Activated T-cell treated with anti-CD3 and anti-CD28 coated beads, Interleukin-2, amount 50 U/mL, for 1 hour (primary cell): ENCODE data around the gene AFDN.
"Not testable (repeated sequence)": the region's sequence is repeated elsewhere in the genome, so short reads cannot be mapped to it uniquely, and the experiment has no call there.

Source experiments
- DNase-seq: peaks from one replicate; pipeline ENCODE4 v3.0.0-alpha.2; 2020

Gene AFDN

DNA sequence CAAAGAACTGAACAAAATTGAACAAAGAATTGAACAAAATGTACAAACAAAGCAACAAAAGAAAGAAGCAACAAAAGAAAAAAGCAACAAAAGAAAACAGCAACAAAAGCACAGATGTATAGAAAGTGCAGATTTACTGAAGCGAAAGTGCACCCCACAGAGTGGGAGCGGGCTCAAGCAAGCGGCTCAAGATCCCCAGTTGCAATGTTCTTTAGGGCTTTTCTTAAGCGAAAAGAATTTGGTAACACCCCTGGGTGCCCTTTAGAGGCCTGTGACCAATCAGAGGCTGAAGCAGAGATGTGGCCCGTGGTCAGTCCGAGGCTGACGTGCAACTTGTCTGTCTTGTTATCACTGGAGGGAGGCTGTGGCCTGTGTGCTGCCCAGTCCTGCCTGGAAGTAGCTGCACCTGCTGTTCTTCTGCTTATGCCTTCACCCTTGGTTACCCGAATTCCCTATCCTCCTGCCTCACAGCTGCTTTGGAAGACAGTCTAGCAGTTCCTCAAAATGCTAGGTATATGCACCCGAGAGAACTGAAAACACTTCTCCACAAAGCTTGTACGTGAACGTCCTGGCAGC, 157.5 kb downstream of the AFDN start:
- DNase-seq, result no peak

DNA sequence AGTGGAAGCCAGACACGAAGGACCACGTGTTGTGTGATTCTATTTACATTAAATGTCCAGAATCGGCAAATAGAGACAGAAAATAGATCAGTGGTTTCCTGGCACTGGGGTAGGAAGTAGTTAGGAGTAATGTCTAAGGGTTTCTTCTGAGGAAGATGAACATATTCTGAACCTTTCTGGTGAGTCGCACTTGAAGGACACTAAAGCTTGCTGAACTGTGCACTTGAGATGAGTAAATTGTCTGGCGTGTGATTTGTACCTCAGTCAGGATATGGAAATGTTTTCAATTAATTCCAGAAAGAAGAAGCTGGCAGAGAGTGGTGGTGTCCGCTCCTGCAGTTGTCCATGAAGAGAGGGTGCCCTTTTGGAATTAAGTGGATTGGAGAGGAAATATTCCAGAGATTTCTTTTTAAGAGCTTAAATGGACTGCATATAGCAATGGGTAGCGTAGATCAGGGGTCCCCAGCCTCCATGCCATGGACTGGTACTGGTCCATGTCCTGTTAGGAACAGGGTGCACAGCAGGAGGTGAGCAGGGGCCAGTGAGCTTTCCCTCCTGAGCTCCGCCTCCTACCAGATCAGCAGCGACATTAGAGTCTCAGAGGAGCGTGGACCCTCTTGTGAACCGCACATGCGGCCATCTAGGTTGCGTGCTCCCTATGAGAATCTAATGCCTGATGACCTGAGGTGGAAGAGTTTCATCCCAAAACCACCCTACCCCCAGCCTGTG, 158.3 kb downstream of the AFDN start:
- no peak for DNase-seq

DNA sequence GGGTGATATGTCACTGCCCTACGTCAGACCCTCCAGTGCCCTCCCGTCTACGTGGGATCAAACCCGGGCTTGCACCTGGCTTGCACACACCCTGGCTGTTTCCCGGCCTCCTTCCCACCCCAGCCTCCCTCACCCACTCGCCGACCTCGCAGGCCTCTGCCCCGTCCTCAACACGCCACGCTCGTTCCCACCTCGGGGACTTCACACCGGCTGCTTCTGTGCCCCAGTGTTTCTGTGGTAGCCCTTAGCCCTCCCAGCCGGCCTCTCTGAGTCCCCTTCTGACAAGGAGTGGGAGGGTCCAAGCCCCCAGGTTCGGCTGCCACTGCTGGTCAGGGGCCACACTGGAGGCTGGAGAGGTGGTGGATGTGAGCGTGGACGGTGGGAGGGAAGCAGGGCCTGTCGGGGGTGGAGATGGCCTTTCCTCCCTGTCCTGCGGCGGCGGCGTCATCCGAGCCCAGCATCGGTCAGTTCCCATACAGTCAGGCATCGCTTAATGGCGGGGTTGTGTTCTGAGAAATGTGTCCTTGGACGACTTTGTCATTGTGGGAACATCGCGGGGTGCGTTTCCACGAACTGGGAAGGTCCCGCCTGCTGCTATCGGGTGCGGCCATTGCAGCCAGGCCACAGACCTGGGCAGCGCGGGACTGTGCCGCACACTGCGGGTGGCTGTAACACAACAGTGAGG, 159.3 kb downstream of the AFDN start:
- DNase-seq, result no peak

DNA sequence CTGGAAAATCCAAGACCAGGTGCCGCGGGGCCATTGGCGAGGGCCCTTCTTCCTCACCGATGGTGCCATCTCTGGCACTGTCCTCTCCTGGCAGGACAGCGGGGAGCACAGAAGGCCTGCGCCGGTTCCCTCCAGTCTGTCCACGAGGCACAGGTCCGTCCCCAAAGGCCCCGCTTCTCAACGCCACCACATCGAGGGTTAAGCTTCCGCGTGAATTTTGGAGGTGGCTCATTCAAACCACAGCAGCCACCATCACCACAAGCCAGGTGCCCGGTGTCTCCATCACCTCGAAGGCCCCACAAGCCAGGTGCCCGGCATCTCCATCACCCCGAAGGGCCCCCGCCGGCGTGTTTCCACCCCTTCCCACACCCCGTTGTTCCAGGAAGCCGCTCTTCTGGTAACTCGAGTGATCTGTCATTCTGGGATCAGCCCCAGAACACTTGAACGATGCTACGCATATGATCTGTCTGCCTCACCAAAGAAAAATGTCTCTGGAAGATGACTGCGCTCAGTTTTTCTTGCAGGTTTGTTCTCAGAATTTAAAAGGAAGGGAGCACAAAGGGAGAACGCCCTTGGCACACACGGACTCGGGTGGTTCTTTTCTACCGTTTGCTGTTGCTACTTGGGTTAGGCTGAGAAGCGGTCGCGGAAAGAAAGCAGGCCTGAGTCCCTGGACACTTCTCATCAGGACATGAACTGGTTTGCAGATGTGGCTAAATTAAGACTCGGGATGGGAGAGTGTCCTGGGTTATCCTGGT, 160.9 kb downstream of the AFDN start:
- no peak for DNase-seq

DNA sequence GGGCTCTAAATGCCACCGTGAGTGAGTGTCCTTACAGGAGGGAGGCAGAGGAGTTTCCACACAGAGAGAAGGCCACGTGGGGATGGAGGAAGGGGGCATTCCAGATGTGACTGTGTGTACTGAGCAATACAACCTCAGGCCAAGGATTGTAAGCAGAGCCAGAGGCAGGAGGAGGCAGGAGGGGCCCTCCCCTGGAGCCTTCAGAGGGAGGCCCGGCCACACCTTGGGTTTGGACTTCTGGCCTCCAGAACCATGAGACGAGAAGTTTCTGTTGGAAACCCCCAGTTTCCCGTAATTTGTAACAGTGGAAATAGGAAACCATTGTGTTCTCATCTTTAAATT, 161.4 kb downstream of the AFDN start:
- no peak for DNase-seq

DNA sequence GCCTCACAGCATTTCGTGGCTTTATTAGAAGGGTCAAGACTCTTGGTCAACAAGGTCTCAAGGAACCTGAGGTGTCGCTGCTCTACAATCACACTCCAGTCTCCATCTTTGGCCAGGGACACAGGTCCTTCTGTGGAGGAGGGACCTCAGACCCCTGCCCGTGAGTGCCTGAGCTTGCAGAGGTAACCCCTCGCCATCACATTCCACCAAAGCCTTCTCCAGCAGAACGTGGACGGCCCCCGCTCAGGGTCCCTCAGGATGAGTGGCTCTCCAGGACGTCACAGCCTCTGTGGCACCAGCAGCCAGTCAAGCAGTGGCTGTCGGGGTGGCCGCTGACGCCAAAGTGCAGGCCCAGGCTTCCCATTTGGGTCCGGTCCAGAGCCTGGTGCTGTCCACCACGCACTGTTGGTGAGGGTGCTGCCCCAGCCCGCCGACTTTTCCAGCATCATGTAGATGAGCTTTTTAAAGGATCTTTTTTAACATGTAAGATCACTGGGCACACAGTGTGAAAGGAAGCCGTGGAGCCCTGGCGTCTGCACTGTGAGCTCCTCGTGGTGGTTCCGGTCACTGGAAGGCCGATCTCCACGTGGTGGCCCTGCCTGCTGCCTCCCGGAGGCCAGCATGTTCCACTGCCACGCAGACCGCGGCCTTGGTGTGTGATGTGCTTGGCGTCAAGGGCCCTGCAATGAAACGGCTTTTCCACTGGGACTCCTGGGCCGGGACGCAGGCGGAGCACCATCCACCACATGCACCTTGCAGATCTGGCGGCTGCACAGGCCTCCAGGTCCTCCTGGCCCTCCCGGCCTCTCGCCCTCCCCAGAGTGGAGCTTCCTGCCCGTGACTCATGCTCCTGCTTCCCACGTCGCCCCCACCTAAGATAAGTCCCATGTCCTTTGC, 162.5 kb downstream of the AFDN start:
- DNase-seq, result no peak

DNA sequence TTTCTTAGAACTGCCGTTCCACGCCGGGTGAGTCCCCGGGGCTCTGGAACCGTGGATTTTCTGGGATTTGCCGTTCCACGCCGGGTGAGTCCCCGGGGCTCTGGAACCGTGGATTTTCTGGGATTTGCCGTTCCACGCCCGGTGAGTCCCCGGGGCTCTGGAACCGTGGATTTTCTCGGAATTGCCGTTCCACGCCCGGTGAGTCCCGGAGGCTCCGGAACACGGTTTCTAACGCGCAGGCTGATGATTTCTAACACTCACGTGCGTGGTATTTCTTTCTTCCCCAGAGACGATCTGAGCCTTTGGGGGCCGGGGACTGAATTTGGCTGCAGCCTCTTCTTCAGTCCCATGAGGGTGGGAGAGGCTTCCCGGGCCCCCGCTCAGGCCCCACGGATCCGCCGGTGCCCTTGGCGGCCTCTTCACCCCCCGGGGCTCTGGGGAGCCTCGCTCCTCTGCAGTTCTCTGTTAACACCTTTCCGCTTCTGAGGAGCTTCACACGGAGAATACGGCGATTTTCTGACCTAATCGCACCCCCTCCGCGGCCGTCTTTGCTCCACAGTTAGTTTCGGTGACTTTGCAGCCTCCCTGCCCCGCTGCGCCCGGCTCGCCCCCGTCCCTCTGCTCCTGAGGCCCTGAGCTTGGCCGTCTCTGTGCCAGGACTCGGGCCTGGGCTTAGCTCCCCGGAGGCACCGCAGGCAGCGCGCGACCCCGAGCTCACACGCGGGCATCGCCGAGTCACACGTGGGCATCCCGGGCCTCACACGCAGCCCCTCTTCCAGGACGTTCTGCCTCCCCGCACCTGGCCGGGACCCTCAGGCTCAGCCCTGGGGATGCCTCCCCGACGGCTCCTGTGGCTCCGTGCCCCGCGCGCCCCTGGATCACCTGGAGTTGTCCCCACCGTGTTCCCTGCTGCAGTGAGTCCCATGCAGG, 163.6 kb downstream of the AFDN start:
- no peak for DNase-seq

DNA sequence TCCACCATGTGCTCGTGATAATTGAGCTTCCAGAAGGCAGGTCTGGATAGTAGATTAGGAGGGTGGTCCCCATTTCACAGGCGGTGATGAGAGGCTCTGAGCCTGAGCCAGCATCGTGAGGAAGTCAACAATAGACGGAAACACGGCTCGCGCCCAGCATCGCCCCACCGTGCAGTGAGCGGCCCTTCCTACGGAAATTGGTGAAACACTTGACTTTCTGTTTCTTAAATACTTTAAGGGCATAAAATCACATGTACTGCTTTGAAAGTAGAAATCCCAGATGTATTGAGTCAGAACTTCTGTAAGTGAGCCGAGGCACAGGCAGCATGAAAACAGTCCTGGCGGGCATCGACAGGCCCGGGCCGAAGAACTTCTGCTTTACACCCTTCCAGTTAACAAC, 166.5 kb downstream of the AFDN start:
- no peak for DNase-seq

DNA sequence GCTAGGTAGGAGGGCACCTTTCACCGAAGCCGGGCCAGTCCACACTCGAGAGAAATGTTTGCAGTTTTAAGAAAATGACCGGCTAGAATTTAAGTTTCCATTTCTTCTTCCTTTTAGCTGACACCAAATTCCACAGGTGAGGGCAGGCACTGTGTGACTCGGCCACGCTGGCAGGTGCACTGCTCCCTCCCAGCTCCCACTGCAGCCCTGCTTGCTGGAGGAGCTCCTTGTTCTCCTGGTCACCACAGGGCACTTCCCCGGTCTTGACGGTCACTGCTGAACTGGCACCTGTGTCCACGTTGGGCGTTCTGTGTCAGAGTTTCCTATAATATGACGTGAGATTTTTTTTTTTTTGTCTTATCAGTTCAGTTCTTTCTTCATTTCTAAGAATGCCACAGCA, 167.1 kb downstream of the AFDN start:
- DNase-seq, result no peak

DNA sequence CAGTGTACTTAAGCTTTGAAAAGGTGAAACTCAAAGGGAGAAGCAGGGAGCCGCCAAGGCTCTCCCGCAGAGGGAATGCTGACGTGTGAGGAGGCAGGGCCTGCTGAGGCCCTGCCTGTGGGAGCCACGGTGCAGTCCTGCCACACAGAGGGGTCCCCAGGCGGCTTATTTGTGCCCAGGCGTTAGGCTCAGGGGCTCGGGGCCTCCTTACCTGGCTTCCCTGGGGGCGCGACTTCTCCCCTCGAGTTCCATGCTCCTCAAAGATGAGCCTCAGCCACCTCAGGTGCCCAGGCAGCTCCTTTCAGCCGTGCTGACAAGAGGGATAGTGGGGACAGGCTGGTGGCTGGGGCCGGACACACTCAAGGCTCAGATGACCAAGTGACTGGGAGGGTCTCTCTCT, 168.6 kb downstream of the AFDN start:
- no peak for DNase-seq

DNA sequence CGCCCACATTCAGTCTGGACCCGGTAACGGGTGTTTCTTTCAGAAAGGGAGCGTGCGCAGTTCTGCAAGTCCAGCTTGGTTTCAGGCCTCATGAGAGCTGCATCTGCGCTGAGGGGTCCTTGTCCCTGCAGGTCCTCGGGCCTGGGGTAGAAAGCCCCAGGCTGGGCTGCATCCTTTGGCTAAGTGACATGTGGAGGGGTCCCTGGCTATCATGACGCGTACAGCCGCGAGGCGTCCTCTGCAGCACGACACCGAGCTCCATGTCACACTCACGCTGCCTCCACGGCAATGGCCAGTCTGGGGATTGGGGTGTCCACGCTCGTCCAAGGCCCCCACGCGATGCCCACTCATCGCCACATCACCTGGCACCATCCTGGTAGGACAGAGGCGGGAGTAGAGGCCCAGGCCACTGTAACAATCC, 169.0 kb downstream of the AFDN start:
- DNase-seq, result no peak

DNA sequence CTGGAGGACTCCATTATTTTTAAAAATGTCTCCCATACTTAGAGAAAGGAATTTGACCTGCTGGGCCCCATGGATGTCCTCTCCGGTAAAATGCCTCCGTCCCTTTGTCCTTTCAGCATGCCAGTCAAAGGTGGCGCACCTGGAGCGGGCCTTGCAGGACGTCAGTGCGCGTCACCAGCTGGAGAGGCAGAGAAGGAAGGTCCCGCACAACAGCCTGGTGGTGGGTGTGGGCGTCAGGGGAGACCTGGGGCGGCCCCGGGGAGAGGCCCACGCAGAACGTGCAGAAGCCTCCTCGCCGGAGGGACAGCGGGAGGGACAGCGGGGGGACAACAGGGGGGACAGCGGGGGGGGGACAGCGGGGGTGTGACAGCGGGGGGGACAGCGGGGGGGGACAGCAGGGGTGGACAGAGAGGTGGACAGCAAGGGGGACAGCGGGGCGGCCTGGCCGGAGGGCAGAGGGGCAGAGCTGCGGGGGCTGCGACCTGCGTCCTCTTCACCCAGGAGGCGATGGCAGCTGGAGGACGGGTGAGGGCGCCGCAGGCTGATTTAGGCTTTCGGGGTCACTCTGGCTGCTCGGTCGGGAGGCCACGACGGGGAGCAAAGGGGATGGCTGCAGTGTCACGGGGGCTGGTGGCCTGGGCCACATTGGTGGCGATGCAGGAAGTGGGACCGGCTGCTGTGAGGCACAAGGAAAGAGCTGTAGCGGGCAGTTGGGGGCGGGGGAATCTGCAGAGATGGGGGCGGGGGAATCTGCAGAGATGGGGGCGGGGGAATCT, 169.9 kb downstream of the AFDN start:
- DNase-seq, result no peak

DNA sequence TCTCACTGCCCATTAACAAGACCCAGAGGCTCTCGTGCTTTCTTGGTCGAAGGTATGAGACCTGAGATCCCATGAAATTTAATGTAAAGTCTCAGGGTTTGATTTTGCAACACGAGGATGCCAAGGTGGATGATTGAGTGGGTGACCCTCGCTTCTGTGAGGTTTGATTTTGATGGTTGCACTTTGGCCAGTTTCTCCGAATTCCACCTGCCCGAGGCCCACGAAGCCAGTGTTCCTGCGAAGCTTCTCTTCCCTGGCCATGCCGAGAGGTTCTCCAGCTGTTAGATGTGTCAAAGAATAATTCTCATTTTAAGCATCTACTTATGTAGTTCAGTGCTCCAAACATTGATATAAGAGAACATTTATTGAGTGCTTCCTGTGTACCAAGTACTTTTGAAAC, 170.9 kb downstream of the AFDN start, which contains the start of gene KIF25:
KIF25 (plus strand) TSS at position 30 of the 400 bp plus-strand sequence. CDS start 31,915 bp downstream, outside the sequence.
- no peak for DNase-seq

DNA sequence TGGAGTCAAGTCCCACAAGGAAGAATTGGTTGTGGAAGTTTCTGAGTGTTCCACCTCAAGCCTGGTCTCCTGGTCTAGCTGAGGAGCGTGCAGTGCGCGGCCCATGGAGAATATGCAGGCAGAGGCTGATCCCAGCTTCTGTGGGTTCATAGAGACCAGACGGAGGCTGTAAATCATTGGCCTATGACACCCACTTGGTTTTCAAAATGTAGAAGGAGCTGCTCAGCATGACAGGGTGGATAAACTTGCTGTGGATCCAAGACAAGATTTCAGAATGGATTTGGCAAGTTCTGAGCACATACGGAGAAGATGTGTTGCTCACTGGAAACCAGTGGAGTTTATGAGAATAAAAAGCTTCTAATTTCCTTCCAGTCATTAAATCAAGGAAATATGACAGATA, 171.5 kb downstream of the AFDN start:
- DNase-seq, result no peak

DNA sequence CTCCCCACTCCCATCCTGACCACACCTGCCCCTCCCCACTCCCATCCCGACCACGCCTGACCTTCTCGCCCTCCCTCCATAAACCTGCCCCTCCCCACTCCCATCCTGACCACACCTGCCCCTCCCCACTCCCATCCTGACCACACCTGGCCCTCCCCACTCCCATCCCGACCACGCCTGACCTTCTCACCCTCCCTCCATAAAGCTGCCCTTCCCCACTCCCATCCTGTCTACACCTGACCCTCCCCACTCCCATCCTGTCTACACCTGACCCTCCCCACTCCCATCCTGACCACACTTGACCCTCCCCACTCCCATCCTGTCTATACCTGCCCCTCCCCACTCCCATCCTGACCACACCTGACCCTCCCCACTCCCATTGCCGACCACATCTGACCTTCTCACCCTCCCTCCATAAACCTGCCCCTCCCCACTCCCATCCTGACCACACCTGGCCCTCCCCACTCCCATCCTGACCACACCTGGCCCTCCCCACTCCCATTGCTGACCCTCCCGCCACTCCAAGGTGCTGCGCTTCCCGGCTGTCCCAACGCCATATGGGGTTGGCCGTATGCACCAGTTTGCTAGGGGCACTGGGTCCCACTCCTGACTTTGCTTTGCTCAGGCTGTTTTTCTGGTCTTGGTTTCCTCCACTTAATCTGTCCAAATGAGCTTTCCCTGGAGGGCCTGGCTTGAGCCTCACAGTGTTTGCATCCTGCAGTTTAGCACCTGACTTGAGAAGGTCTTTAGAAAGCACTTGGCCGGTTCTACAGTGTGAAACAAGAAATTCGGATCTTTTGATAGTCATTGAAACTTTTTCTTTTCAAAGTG, 173.7 kb downstream of the AFDN start:
- DNase-seq, result no peak

DNA sequence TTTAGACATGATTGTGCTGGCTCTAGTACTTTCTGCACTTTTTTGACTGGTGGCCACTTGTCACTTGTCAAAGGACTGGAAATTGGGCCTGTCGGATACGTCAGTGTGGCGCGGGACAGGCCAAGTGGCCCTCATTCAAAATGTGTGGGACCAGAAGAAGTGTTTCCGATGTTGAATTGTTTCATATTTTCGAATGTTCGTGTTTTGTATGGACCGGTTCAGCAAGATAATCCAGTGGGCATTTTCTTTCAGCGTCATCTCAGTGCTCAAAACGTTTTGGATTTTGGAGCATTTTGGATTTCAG, 174.3 kb downstream of the AFDN start:
- no peak for DNase-seq

DNA sequence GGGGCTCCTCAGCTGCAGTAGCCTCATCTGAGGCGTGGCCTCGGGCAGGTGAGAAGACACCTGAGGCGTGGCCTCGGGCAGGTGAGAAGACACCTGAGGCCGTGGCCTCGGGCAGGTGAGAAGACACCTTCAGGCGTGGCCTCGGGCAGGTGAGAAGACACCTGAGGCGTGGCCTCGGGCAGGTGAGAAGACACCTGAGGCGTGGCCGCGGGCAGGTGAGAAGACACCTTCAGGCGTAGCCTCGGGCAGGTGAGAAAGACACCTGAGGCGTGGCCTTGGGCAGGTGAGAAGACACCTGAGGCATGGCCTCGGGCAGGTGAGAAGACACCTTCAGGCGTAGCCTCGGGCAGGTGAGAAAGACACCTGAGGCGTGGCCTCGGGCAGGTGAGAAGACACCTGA, 174.8 kb downstream of the AFDN start:
- not testable (repeated sequence) for DNase-seq

DNA sequence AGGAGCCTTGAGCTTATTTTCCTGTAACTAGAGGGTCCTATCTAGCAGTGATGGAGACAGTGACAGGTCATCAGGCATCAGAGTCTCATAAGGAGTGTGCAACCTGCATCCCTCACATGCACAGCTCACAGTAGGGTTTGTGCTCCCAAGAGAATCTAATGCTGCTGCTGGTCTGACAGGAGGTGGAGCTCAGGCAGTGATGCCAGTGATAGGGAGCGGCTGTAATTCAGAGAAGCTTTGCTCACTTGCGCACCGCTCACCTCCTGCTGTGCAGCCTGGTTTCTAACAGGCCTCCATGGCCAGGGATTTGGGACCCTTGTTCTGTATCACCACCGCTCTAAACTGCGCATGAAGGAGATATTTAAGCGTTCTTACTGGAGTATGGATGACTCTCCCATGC, 176.1 kb downstream of the AFDN start:
- DNase-seq, result no peak

DNA sequence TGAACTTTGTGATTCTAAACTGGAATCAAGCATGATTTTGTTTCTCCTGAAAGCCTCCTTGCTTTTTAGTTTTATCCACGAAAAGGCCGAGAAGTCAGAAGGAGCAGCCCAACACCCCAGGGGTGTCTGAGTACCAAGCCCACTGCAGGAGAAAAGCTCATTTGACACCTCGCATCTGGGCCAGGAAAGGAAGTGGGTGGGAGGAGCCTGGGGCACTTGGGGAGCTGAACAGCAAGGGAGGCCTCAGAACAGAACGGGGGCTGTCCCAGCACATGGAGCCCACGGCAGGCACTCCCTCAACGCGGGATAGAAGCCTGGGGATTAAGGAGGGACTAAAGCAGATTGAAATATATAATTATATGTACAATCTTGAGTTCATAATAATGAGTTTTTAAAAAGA, 177.3 kb downstream of the AFDN start:
- DNase-seq, result no peak

DNA sequence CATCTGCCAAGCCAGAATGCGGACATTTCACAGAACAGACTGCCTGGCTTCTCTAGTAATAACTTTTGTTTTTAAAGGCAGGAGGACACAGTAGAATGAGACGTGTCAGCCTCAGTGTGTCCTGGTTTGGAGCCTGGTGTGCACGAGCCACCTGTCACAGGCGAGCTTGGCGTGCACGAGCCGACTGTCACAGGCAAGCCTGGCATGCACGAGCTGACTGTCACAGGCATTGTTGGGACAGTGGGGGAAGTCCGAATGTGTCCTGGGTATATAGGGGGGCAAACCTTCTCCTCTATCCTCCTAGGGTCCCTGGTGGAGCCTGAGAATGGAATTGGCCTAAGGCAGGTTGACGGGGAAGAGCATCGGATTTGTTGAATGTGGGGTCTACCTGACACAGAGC, 178.2 kb downstream of the AFDN start:
- no peak for DNase-seq
